HEK293 (cell line): ENCODE data around the gene TNFRSF14.

ENCODE experiments used
- CTCF ChIA-PET: fragments of 350-600 bp; formaldehyde crosslinking; extraction: SDS; loops from one replicate; lab custom pipeline; 2021; ENCODE audit warnings: antibody characterized with exemption; lab: Yijun Ruan, JAX
- POLR2A ChIA-PET: fragments of 300-600 bp; formaldehyde crosslinking; extraction: SDS; loops from one replicate; lab custom pipeline; 2020; ENCODE audit warnings: antibody characterized with exemption, inconsistent platforms; lab: Yijun Ruan, JAX
- H3K27ac ChIP-seq: fragments of 200-500 bp; sonication (Bioruptor generic); 2 replicates; pipeline ENCODE4 v1.5.1; 2014; ENCODE audit warnings: low read depth, low read length, control low read depth, inconsistent platforms; ENCODE audit errors: extremely low read depth
- H3K36me3 ChIP-seq, 2 experiments: fragments of 200-500 bp in 1 of 2; sonication (Bioruptor generic) in 1 of 2; 1 replicate in 1 of 2; 2 replicates in 1 of 2; pipeline ENCODE4 v1.5.1; 2014 to 2017; ENCODE audit warnings: inconsistent platforms in 2 of 2, low read length in 2 of 2; ENCODE audit not compliant: control insufficient read depth in 2 of 2, insufficient read depth in 1 of 2
- H3K4me1 ChIP-seq: fragments of 200-500 bp; sonication (Bioruptor generic); 2 replicates; pipeline ENCODE4 v1.5.1; 2014; ENCODE audit warnings: mild to moderate bottlenecking, low read length, inconsistent platforms; ENCODE audit not compliant: control insufficient read depth, insufficient read depth
- H3K4me3 ChIP-seq: 2 replicates; pipeline ENCODE4 v1.5.1; 2011; ENCODE audit warnings: low read depth, mild to moderate bottlenecking, control low read depth, low read length, moderate library complexity
- H3K9me3 ChIP-seq: fragments of 200-500 bp; sonication (Bioruptor generic); 2 replicates; pipeline ENCODE4 v1.5.1; 2014; ENCODE audit warnings: low read depth, low read length, inconsistent platforms; ENCODE audit not compliant: control insufficient read depth, insufficient read depth
- BCL11A ChIP-seq: fragments of 450-650 bp; formaldehyde crosslinking; IDR thresholded peaks from 2 replicates; pipeline ENCODE4 v1.5.1; 2016; ENCODE audit warnings: low read depth, missing biosample characterization, missing genetic modification characterization
- CTCF ChIP-seq: fragments of 450-650 bp; formaldehyde crosslinking; IDR thresholded peaks from 2 replicates; pipeline ENCODE4 v1.5.1; 2016; ENCODE audit warnings: missing biosample characterization, missing genetic modification characterization
- KLF1 ChIP-seq: fragments of 450-650 bp; formaldehyde crosslinking; IDR thresholded peaks from 2 replicates; pipeline ENCODE4 v1.5.1; 2016; ENCODE audit warnings: missing biosample characterization, missing genetic modification characterization
- PATZ1 ChIP-seq: fragments of 450-650 bp; formaldehyde crosslinking; IDR thresholded peaks from 2 replicates; pipeline ENCODE4 v1.5.1; 2016; ENCODE audit warnings: missing biosample characterization, missing genetic modification characterization
- RBAK ChIP-seq: fragments of 450-650 bp; formaldehyde crosslinking; IDR thresholded peaks from 2 replicates; pipeline ENCODE4 v1.5.1; 2016; ENCODE audit warnings: missing biosample characterization, missing genetic modification characterization
- ZBTB10 ChIP-seq: fragments of 450-650 bp; formaldehyde crosslinking; IDR thresholded peaks from 2 replicates; pipeline ENCODE4 v1.5.1; 2016; ENCODE audit warnings: missing biosample characterization, missing genetic modification characterization
- ZBTB48 ChIP-seq: fragments of 450-650 bp; formaldehyde crosslinking; IDR thresholded peaks from 2 replicates; pipeline ENCODE4 v1.5.1; 2016; ENCODE audit warnings: missing biosample characterization, missing genetic modification characterization
- ZNF114 ChIP-seq: fragments of 450-650 bp; formaldehyde crosslinking; IDR thresholded peaks from 2 replicates; pipeline ENCODE4 v1.5.0; 2017; ENCODE audit warnings: missing biosample characterization, missing genetic modification characterization
- ZNF140 ChIP-seq: fragments of 450-650 bp; formaldehyde crosslinking; IDR thresholded peaks from 2 replicates; pipeline ENCODE4 v1.5.1; 2016; ENCODE audit warnings: missing biosample characterization, missing genetic modification characterization
- ZNF16 ChIP-seq: fragments of 450-650 bp; formaldehyde crosslinking; IDR thresholded peaks from 2 replicates; pipeline ENCODE4 v1.5.1; 2016; ENCODE audit warnings: low read depth, missing biosample characterization, missing genetic modification characterization
- ZNF19 ChIP-seq: fragments of 450-650 bp; formaldehyde crosslinking; IDR thresholded peaks from 2 replicates; pipeline ENCODE4; 2016; ENCODE audit warnings: missing biosample characterization, missing genetic modification characterization, low read depth
- ZNF223 ChIP-seq: fragments of 450-650 bp; formaldehyde crosslinking; IDR thresholded peaks from 2 replicates; pipeline ENCODE4 v1.5.1; 2016; ENCODE audit warnings: missing biosample characterization, missing genetic modification characterization
- ZNF266 ChIP-seq: fragments of 450-650 bp; formaldehyde crosslinking; IDR thresholded peaks from 2 replicates; pipeline ENCODE4 v1.5.1; 2016; ENCODE audit warnings: missing biosample characterization, missing genetic modification characterization, low read depth
- ZNF561 ChIP-seq: fragments of 450-650 bp; IDR thresholded peaks from 2 replicates; pipeline ENCODE4 v1.5.1; 2018; ENCODE audit warnings: missing biosample characterization, missing genetic modification characterization, borderline replicate concordance
- ZNF777 ChIP-seq: fragments of 450-650 bp; formaldehyde crosslinking; IDR thresholded peaks from 2 replicates; pipeline ENCODE4 v1.5.1; 2017; ENCODE audit warnings: missing biosample characterization, missing genetic modification characterization, borderline replicate concordance
- TF ChIP-seq, protein P1 (sequence below): fragments of 450-650 bp; formaldehyde crosslinking; IDR thresholded peaks from 2 replicates; pipeline ENCODE4 v1.5.1; 2016; ENCODE audit warnings: missing biosample characterization, missing genetic modification characterization, borderline replicate concordance

Gene TNFRSF14

DNA sequence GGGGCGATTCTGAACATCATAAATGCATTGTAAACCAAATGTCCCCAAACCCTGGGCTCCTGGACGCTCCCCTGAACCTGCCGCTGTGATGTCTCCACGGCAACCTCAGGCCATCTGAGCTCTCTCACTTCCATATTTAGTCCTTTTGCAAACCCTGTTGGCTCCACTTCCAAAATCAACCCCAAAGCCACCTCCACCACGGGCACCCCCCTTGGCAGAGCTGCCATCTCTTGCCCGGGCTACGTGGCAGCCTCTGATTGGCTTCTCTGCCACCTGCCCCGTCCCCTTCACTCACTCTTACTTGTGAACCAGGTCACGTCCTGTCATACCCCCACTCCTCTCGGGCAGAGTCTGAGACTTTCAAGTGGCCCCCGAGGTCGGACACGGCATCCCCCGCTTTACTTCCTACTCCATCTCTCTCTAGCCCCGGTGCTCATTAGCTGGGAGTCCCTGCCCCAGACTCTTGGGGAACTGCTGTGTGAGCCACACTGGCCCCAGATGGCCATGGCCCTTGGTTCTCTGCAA is 46.2 kb downstream of the TNFRSF14 start (continued):
- TF ChIP-seq ZBTB10 (tag by site-specific recombination) (no peak), KLF1 (tag by site-specific recombination) (no peak)

GRCh38 chr1:2602866-2603520 is 46.8 kb downstream of the TNFRSF14 start:
- no peaks in the 10 kb centered on the region for H3K4me1 ChIP-seq
- no peak overlapping the region for H3K27ac ChIP-seq
- H3K4me3 ChIP-seq: no peak overlapping the region
- ChIA-PET POLR2A (no interaction called here), CTCF (interaction anchor here (0.6 kb wide), 1 partner anchor 240 kb away, joined by 3 read pairs; no protein-coding TSS in a partner anchor)
- TF ChIP-seq ZNF266 (tag by site-specific recombination) (no peak), ZNF561 (no peak), CTCF (tag by site-specific recombination) (no peak), PATZ1 (tag by site-specific recombination) (no peak)
- H3K9me3 ChIP-seq: no peaks in the 10 kb centered on the region
- no peaks in the 10 kb centered on the region for H3K36me3 ChIP-seq

DNA sequence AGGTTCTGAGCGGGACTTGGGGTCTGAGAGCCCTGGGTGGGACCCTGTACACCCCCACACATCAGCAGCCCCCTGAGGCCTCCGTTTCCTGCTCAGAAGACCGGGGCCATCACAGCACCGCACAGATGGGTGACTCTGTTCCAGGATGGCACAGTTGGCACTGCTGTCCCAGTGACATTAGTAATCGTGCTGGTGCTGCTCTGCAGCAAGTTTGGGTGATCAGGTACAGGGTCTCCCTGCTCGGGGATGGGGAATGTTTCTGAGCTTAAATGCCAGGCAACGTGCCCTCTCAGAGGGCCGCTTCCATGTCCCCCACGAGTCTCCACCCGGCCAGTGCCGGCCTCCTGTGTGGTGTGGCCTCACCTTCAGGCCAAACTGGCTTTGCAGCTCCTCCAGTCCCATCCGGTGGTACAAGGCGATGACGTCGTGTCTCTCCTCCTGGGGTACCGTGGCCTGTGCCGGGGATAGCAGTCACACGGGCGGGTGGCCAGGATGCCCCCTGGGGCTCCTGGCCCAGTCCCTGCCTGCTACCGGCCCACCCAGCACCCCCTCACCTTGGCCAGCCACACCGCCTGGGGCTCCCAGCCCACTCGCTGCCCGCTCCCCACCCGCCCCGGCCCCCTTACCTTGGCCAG is 47.5 kb downstream of the TNFRSF14 start:
- TF ChIP-seq ZNF223 (tag by site-specific recombination) (no peak), ZNF777 (tag by site-specific recombination) (no peak), ZNF19 (tag by site-specific recombination) (no peak), ZNF140 (no peak), BCL11A (tag by site-specific recombination) (no peak), ZNF114 (no peak), ZNF16 (no peak), ZBTB48 (tag by site-specific recombination) (no peak), RBAK (tag by site-specific recombination) (no peak)
- TF ChIP-seq, protein P1, sequence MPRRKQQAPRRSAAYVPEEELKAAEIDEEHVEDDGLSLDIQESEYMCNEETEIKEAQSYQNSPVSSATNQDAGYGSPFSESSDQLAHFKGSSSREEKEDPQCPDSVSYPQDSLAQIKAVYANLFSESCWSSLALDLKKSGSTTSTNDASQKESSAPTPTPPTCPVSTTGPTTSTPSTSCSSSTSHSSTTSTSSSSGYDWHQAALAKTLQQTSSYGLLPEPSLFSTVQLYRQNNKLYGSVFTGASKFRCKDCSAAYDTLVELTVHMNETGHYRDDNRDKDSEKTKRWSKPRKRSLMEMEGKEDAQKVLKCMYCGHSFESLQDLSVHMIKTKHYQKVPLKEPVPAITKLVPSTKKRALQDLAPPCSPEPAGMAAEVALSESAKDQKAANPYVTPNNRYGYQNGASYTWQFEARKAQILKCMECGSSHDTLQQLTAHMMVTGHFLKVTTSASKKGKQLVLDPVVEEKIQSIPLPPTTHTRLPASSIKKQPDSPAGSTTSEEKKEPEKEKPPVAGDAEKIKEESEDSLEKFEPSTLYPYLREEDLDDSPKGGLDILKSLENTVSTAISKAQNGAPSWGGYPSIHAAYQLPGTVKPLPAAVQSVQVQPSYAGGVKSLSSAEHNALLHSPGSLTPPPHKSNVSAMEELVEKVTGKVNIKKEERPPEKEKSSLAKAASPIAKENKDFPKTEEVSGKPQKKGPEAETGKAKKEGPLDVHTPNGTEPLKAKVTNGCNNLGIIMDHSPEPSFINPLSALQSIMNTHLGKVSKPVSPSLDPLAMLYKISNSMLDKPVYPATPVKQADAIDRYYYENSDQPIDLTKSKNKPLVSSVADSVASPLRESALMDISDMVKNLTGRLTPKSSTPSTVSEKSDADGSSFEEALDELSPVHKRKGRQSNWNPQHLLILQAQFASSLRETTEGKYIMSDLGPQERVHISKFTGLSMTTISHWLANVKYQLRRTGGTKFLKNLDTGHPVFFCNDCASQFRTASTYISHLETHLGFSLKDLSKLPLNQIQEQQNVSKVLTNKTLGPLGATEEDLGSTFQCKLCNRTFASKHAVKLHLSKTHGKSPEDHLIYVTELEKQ (tag by site-specific recombination): no peak
- H3K4me1 ChIP-seq: no peaks in the 10 kb centered on the region
- H3K27ac ChIP-seq: no peak overlapping the region
- ChIA-PET CTCF (interaction anchor here (0.6 kb wide), 1 partner anchor 240 kb away, joined by 3 read pairs; no protein-coding TSS in a partner anchor), POLR2A (no interaction called here)
- no peaks in the 10 kb centered on the region for H3K9me3 ChIP-seq
- no peaks in the 10 kb centered on the region for H3K36me3 ChIP-seq
- no peak overlapping the region for H3K4me3 ChIP-seq
